Measurements from ENCODE around the gene PLK2.

DNA sequence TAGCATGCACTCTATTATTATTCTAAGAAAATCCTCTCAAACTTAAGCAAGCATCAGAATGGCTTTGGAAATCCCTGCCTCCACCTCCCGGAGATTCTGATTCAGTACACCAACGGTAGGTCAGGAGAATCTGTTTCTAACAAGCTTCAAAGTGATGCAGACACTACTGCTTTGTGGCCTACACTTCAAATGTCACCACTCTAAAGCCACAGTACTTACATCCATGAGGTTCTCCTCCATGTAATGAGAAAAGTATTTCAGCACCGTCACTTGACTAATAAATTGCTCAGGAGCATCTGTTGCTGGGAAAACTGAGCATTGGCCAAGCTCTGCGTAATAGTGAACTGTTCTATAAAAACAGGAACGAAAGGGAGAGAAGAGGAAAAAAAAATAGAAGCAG, 4.8 kb downstream of the PLK2 start:
- TF ChIP-seq, protein P1, sequence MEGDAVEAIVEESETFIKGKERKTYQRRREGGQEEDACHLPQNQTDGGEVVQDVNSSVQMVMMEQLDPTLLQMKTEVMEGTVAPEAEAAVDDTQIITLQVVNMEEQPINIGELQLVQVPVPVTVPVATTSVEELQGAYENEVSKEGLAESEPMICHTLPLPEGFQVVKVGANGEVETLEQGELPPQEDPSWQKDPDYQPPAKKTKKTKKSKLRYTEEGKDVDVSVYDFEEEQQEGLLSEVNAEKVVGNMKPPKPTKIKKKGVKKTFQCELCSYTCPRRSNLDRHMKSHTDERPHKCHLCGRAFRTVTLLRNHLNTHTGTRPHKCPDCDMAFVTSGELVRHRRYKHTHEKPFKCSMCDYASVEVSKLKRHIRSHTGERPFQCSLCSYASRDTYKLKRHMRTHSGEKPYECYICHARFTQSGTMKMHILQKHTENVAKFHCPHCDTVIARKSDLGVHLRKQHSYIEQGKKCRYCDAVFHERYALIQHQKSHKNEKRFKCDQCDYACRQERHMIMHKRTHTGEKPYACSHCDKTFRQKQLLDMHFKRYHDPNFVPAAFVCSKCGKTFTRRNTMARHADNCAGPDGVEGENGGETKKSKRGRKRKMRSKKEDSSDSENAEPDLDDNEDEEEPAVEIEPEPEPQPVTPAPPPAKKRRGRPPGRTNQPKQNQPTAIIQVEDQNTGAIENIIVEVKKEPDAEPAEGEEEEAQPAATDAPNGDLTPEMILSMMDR (IDR thresholded peaks at IDR 0.05; ENCODE audit: low read depth, low read length) = no peak
- no peak for TF ChIP-seq EZH2phosphoT487 (IDR thresholded peaks at IDR 0.05; ENCODE audit: low read depth)
